CD4-positive, alpha-beta T cell (primary cell): ENCODE measurements around the gene SNED1. TPM values are rescaled to one million over a fixed set of nuclear protein-coding genes. Genes with fewer than 3 reads are reported as not detected.

Experiments
- ATAC-seq: fragments of 200-7000 bp; cut with Tn5 transposase; one replicate; pipeline ENCODE4 v1.10.0; 2022; ENCODE audit warnings: mild to moderate bottlenecking; ENCODE audit not compliant: poor library complexity
- CTCF ChIA-PET: fragments of 350-600 bp; sonication (Branson Sonifier 250); formaldehyde crosslinking; loops from one replicate; lab custom pipeline; 2021; ENCODE audit warnings: antibody characterized with exemption, inconsistent platforms; lab: Charles Lee
- POLR2A ChIA-PET: fragments of 350-600 bp; sonication (Branson Sonifier 250); formaldehyde crosslinking; loops from one replicate; lab custom pipeline; 2021; ENCODE audit warnings: antibody characterized with exemption, inconsistent platforms; lab: Charles Lee
- DNase-seq, 14 experiments: peaks; one replicate each; pipeline ENCODE4 v3.0.0-alpha.2; 2013 to 2020; ENCODE audit warnings: mixed read lengths in 2 of 14
- H3K27ac ChIP-seq, 2 donors: one replicate each; pipeline versions ENCODE4 v1.5.1 to v1.7.0; 2013; ENCODE audit warnings: low read length in 2 of 2, low read depth in 1 of 2, mild to moderate bottlenecking in 1 of 2
- H3K27me3 ChIP-seq, 2 experiments: 1 replicate in 1 of 2; 2 replicates in 1 of 2; pipeline versions ENCODE4 v1.6.1 to v1.7.0; 2013; ENCODE audit warnings: low read length in 2 of 2, control low read depth in 1 of 2, mild to moderate bottlenecking in 1 of 2, moderate library complexity in 1 of 2; ENCODE audit not compliant: insufficient read depth in 2 of 2, control insufficient read depth in 1 of 2
- H3K36me3 ChIP-seq: one replicate; pipeline ENCODE4 v1.6.1; 2013; ENCODE audit warnings: low read length, control low read depth; ENCODE audit not compliant: insufficient read depth
- H3K4me1 ChIP-seq: one replicate; pipeline ENCODE4 v1.6.1; 2013; ENCODE audit warnings: low read length, control low read depth; ENCODE audit not compliant: insufficient read depth
- H3K4me3 ChIP-seq: one replicate; pipeline ENCODE4 v1.5.1; 2013; ENCODE audit warnings: mild to moderate bottlenecking, low read length, moderate library complexity
- H3K9me3 ChIP-seq, 2 experiments: 1 replicate in 1 of 2; 2 replicates in 1 of 2; pipeline versions ENCODE4 v1.6.1 to v1.7.0; 2013; ENCODE audit warnings: low read length in 2 of 2, mild to moderate bottlenecking in 2 of 2, control low read depth in 1 of 2, moderate library complexity in 1 of 2; ENCODE audit not compliant: control insufficient read depth in 1 of 2, insufficient read depth in 1 of 2
- H3K27ac Mint-ChIP-seq: one replicate; pipeline ENCODE4 v1.8.0; 2020; ENCODE audit warnings: mixed read lengths
- H3K27me3 Mint-ChIP-seq: one replicate; pipeline ENCODE4 v1.8.0; 2021; ENCODE audit warnings: mixed read lengths
- H3K36me3 Mint-ChIP-seq: one replicate; pipeline ENCODE4 v1.8.0; 2021; ENCODE audit warnings: low read depth, mixed read lengths
- H3K4me1 Mint-ChIP-seq: one replicate; pipeline ENCODE4 v1.8.0; 2021; ENCODE audit warnings: low read depth, mixed read lengths
- H3K4me3 Mint-ChIP-seq: one replicate; pipeline ENCODE4 v1.8.0; 2020; ENCODE audit warnings: mild to moderate bottlenecking, mixed read lengths
- H3K9me3 Mint-ChIP-seq: one replicate; pipeline ENCODE4 v1.8.0; 2020; ENCODE audit warnings: mixed read lengths
- intact Hi-C, 2 experiments: fragments of 100-400 bp; cut with DNase I in 1 of 2; cut with micrococcal nuclease in 1 of 2; formaldehyde crosslinking; loops; one replicate each; pipeline versions ENCODE4 v1.15.1 to v1.9.0; 2023 to 2025; cut with DNase I, micrococcal nuclease
- total RNA-seq, 174 experiments: library from RNA in 2 of 174; stranded (reverse) in 2 of 174; gene quantifications; one replicate each; pipeline ENCODE4 v1.2.3 and lab custom pipeline; 2021 to 2026
- TF ChIP-seq, protein P1 (sequence below): fragments of 200-600 bp; IDR thresholded peaks from one replicate; pipeline ENCODE4 v1.8.0; 2022; ENCODE audit warnings: antibody characterized with exemption, mild to moderate bottlenecking

SNED1 gene
- total RNA-seq, 2 experiments from 2014 or later: 42.0 to 42.7 TPM

DNA sequence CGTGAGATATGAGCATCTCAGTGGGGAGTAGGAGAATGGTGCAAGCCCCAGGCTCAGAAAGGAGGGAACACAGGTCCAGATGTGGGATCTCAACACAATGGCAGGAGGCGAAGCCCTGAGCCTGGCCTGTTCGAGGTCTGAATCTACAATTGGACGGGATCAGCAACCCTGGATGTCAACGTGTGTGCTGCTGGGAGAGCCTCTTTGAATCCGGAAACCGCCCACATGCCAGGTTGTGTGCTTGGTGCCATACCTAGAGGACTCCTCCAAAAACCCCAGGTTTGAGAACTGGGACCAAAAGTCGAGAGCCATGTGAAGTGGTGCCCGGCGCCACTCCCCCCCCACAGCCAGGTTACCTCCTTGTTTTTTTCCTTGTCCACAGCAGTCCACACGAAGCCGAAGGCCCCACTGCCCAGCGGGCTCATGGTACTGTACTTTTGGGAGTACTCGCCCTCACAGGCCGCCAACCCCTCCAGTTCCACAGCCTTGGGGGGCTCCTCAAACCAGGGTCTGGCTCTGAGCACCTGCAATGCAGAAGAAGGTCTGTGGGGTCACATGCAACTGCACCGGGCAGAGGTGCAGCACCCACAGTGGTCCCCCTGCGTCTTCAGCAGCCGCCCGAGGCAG, 124.1 kb downstream of the SNED1 start:
- Mint-ChIP-seq H3K9me3 (peaks cover 2% of the 10 kb centered on the region), H3K4me3 (no peak overlapping the region), H3K4me1 (peaks cover 22% of the 10 kb centered on the region), H3K27me3 (no peaks in the 10 kb centered on the region), H3K27ac (no peak overlapping the region), H3K36me3 (peaks cover 43% of the 10 kb centered on the region)
- H3K27me3 ChIP-seq: no peaks in the 10 kb centered on the region
- ChIA-PET POLR2A (interaction anchor here (1.3 kb wide), 1 partner anchor 20 kb away, joined by 8 read pairs; the partner anchor contains the start of gene MTERF4), CTCF (no interaction called here)
- intact Hi-C loops: no loop called here
- H3K36me3 ChIP-seq: peaks cover 25% of the 10 kb centered on the region
- no peaks in the 10 kb centered on the region for H3K9me3 ChIP-seq
- DNase-seq: no peak
- no peak overlapping the region for H3K4me3 ChIP-seq
- no peak for ATAC-seq
- H3K4me1 ChIP-seq: peaks cover 32% of the 10 kb centered on the region
- TF ChIP-seq, protein P1, sequence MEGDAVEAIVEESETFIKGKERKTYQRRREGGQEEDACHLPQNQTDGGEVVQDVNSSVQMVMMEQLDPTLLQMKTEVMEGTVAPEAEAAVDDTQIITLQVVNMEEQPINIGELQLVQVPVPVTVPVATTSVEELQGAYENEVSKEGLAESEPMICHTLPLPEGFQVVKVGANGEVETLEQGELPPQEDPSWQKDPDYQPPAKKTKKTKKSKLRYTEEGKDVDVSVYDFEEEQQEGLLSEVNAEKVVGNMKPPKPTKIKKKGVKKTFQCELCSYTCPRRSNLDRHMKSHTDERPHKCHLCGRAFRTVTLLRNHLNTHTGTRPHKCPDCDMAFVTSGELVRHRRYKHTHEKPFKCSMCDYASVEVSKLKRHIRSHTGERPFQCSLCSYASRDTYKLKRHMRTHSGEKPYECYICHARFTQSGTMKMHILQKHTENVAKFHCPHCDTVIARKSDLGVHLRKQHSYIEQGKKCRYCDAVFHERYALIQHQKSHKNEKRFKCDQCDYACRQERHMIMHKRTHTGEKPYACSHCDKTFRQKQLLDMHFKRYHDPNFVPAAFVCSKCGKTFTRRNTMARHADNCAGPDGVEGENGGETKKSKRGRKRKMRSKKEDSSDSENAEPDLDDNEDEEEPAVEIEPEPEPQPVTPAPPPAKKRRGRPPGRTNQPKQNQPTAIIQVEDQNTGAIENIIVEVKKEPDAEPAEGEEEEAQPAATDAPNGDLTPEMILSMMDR: no peak
- H3K27ac ChIP-seq: no peak overlapping the region

DNA sequence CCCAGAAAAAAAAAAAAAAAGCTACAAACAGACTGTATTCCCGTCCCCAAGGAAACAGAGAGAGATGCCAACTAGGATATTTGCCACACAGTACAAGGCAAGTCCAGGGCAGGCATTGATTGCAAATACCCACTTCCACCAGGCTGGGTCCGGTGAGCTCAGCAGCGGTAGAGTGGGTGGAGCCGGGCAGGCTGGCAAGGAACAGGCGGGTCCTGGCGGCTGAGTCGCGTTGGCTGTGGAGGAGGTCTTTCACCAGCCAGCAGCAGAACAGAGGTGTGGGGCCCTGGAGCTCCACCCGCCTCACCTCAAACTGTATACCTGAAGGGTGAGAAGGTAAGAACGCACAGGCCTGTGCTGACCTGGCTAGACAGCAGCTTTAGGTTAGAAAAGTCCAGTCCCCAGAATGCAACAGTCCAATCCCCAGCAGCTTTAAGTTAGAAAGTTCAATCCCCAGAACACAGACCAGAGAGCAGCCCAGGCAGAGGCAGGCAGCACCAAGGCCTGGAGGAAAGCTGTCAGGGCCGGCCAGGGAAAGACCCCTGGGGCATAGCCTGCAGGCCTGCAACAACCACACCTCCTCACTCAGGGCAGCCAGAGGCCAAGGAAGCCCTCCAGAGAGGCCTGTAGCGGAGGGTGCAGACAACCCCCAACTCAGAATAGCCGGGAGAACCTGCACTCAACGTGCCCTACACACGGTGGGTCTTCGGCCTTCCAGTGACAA, 125.6 kb downstream of the SNED1 start:
- peak overlapping the region in 1 of 2 donors; percentile 55 for H3K27ac ChIP-seq

GRCh38 chr2:241125626-241126025, 127.2 kb downstream of the SNED1 start:
- intact Hi-C loops: no loop called here
- Histone ChIP-seq H3K4me3 (no peak overlapping the region), H3K4me1 (peaks cover 51% of the 10 kb centered on the region), H3K27me3 (no peaks in the 10 kb centered on the region), H3K9me3 (no peaks in the 10 kb centered on the region), H3K36me3 (peaks cover 19% of the 10 kb centered on the region), H3K27ac (no peak overlapping the region)
- TF ChIP-seq, protein P1: no peak
- ATAC-seq: no peak
- CTCF ChIA-PET: no interaction called here
- H3K27ac Mint-ChIP-seq: no peak overlapping the region
- peaks cover 23% of the 10 kb centered on the region for H3K36me3 Mint-ChIP-seq
- no peak for DNase-seq
- no peak overlapping the region for H3K4me3 Mint-ChIP-seq
- H3K27me3 Mint-ChIP-seq: no peaks in the 10 kb centered on the region
- H3K4me1 Mint-ChIP-seq: peaks cover 23% of the 10 kb centered on the region
- H3K9me3 Mint-ChIP-seq: peaks cover 2% of the 10 kb centered on the region
- POLR2A ChIA-PET: interaction anchor here (1.2 kb wide), 1 partner anchor 23 kb away, joined by 3 read pairs; the partner anchor contains the start of gene MTERF4

More for the DNA sequence above, 125.6 kb downstream of the SNED1 start:
- Mint-ChIP-seq H3K27me3 (no peaks in the 10 kb centered on the region), H3K9me3 (peaks cover 2% of the 10 kb centered on the region), H3K36me3 (peaks cover 30% of the 10 kb centered on the region), H3K4me1 (peaks cover 23% of the 10 kb centered on the region), H3K27ac (peak overlapping the region; percentile 79), H3K4me3 (peak overlapping the region; percentile 30)
- DNase-seq: peak in 12 of 14 experiments; percentile 32 to 76 (median 53)
- ChIA-PET CTCF (no interaction called here), POLR2A (interaction anchor here (0.7 to 2.0 kb wide), 5 partner anchors 12 to 31 kb away, joined by 3 to 9 read pairs (median 7); partner anchors contain the start of gene PASK)
- Histone ChIP-seq H3K27me3 (no peaks in the 10 kb centered on the region), H3K4me1 (peaks cover 47% of the 10 kb centered on the region), H3K4me3 (peak overlapping the region; percentile 2), H3K36me3 (peaks cover 20% of the 10 kb centered on the region), H3K9me3 (no peaks in the 10 kb centered on the region)
- TF ChIP-seq, protein P1: no peak
- ATAC-seq: peak; percentile 95
- intact Hi-C loops: no loop called here
